Adrenal gland (tissue), 12 donors: ENCODE results near the gene CDK5RAP2. TPM values are rescaled to one million over a fixed set of nuclear protein-coding genes. Genes with fewer than 3 reads are reported as not detected.
"Not testable (repeated sequence)": the region's sequence is repeated elsewhere in the genome, so short reads cannot be mapped to it uniquely, and the experiment has no call there.

Source experiments
- DNase-seq, 7 donors: peaks; one replicate each; pipeline ENCODE4 v3.0.0-alpha.2; 2019 to 2020
- H3K27ac ChIP-seq, 5 donors: fragments of 200-600 bp; sonication (generic) in 4 of 5; 1 replicate in 3 of 5; 2 replicates in 2 of 5; pipeline versions ENCODE4 v1.5.1 to v1.8.0; 2016 to 2020; ENCODE audit warnings: mild to moderate bottlenecking in 1 of 5
- H3K27me3 ChIP-seq: fragments of 200-600 bp; 2 replicates; pipeline ENCODE4 v1.8.0; 2021
- H3K36me3 ChIP-seq, 2 donors: fragments of 200-600 bp; replicated peaks in 1 of 2; 1 replicate in 1 of 2; 2 replicates in 1 of 2; pipeline versions ENCODE4 v1.5.1 to v1.8.0; 2018 to 2022
- H3K4me1 ChIP-seq, 2 donors: fragments of 200-600 bp; replicated peaks in 1 of 2; 1 replicate in 1 of 2; 2 replicates in 1 of 2; pipeline versions ENCODE4 v1.5.1 to v1.8.0; 2018 to 2021
- H3K4me3 ChIP-seq, 4 donors: fragments of 200-600 bp; sonication (generic) in 3 of 4; one replicate each; pipeline ENCODE4 v1.5.1; 2016 to 2018
- H3K9me3 ChIP-seq, 3 donors: fragments of 200-600 bp; sonication (generic) in 1 of 3; replicated peaks in 1 of 3; 1 replicate in 2 of 3; 2 replicates in 1 of 3; pipeline versions ENCODE4 v1.5.1 to v1.8.0; 2016 to 2021
- POLR2A ChIP-seq, 2 donors: fragments of 450-650 bp; IDR thresholded peaks; one replicate each; pipeline ENCODE4 v1.6.1; 2017; ENCODE audit warnings: antibody characterized with exemption in 2 of 2, mild to moderate bottlenecking in 2 of 2, moderate library complexity in 1 of 2
- WGBS, 4 donors: extraction: QIAGEN DNeasy Blood & Tissue Kit in 2 of 4; methylation state at CpG; one replicate each; pipeline versions ENCODE4 v1.1.5 to v1.1.7; 2013 to 2017; 5-methylcytosine and 5-hydroxymethylcytosine counted together
- intact Hi-C, 2 donors: fragments of 100-400 bp; cut with DNase I; formaldehyde crosslinking; loops; one replicate each; pipeline versions ENCODE4 v1.14.1 to v1.15.0; 2022 to 2023
- polyA plus RNA-seq, 3 donors: library from polyadenylated mRNA; stranded (reverse); fragments of 200-250 nt in 2 of 3; fragments of 350-450 nt in 1 of 3; fragmentation: Illumina TruSeq in 1 of 3; extraction: RNeasy Lipid Tissue Mini Kit (QIAGEN cat#74804) in 1 of 3; gene quantifications; one replicate each; pipeline ENCODE4 v1.2.3, GENCODE V29; 2013 to 2014
- total RNA-seq, 9 donors: library from RNA; depleted of rRNA in 4 of 9; stranded (reverse); fragments of >200 nt in 4 of 9; fragments of 120-200 nt in 1 of 9; fragmentation: NEBNext Ultra II Directional in 1 of 9; extraction: Animal tissue kit (Norgen Biotek cat#: 25700) in 1 of 9; gene quantifications; one replicate each; pipeline versions ENCODE4 v1.1.0 to v1.2.4, GENCODE V29; 2013 to 2023
- TF ChIP-seq, protein P1 (sequence below), 6 experiments: fragments of 450-650 bp in 4 of 6; fragments of 200-600 bp in 2 of 6; sonication (generic) in 1 of 6; IDR thresholded peaks; 1 replicate in 5 of 6; 2 replicates in 1 of 6; pipeline versions ENCODE4 v1.5.1 to v1.8.0; 2016 to 2021; ENCODE audit warnings: antibody characterized with exemption in 6 of 6, mild to moderate bottlenecking in 2 of 6, moderate library complexity in 1 of 6
- donor health status: healthy with polysubstance abuse.
- donor health status: Bipolar disorder and iron deficiency.
- donor health status: DM: yes; HTN: yes; CAD: no.
- donor health status: DM: no; HTN: no; CAD: no.
- donor health status: DM: no; HTN: no; CAD: no.
- donor health status: DM: yes; HTN: yes; CAD: no.

CDK5RAP2 gene
- total and polyA plus RNA-seq, 12 donors = 26.0 to 60.7 (median 41.9) TPM

- no peak overlapping the region for H3K4me3 ChIP-seq
- no peaks in the 10 kb centered on the region for H3K4me1 ChIP-seq
- H3K36me3 ChIP-seq = no peaks in the 10 kb centered on the region
- H3K9me3 ChIP-seq = no peaks in the 10 kb centered on the region
- intact Hi-C loops = no loop called here
- TF ChIP-seq, protein P1, sequence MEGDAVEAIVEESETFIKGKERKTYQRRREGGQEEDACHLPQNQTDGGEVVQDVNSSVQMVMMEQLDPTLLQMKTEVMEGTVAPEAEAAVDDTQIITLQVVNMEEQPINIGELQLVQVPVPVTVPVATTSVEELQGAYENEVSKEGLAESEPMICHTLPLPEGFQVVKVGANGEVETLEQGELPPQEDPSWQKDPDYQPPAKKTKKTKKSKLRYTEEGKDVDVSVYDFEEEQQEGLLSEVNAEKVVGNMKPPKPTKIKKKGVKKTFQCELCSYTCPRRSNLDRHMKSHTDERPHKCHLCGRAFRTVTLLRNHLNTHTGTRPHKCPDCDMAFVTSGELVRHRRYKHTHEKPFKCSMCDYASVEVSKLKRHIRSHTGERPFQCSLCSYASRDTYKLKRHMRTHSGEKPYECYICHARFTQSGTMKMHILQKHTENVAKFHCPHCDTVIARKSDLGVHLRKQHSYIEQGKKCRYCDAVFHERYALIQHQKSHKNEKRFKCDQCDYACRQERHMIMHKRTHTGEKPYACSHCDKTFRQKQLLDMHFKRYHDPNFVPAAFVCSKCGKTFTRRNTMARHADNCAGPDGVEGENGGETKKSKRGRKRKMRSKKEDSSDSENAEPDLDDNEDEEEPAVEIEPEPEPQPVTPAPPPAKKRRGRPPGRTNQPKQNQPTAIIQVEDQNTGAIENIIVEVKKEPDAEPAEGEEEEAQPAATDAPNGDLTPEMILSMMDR (IDR thresholded peaks at IDR 0.05) = no peak
- no peak for TF ChIP-seq POLR2A (IDR thresholded peaks at IDR 0.05)
- H3K27ac ChIP-seq = no peak overlapping the region
- no peaks in the 10 kb centered on the region for H3K27me3 ChIP-seq
- 72 to 87% (median 82%) methylated on average over 4 of the region's 4 CpGs for WGBS, 4 donors
- no peak for DNase-seq
Measured at GRCh38 chr9:120505186-120505585, 74.8 kb downstream of the CDK5RAP2 start.

DNA sequence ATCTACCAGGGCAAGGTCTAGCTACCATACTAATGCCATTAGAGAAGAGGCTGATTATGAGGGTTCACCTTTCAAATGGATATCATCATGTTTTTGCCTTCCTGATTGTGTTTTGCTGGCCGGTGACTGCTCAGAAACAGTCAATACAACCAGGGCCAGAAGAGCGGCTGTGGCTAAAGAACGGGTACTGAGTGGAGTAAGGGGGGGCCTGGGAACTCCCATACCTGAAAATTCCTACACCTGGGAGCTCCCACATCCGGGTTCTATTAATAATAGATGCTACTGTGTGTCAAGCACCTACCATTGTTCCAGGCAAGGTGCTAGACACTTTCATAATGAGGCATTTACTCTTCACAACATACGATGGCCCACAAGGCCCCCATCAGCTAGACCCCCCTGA is 79.2 kb downstream of the CDK5RAP2 start:
- 92 to 99% (median 95%) methylated on average over 5 of the region's 5 CpGs for WGBS, 4 donors
- Histone ChIP-seq H3K27me3 (no peaks in the 10 kb centered on the region), H3K27ac (no peak overlapping the region), H3K4me3 (no peak overlapping the region), H3K36me3 (no peaks in the 10 kb centered on the region), H3K4me1 (no peaks in the 10 kb centered on the region), H3K9me3 (no peaks in the 10 kb centered on the region)
- TF ChIP-seq POLR2A (IDR thresholded peaks at IDR 0.05) = no peak
- TF ChIP-seq, protein P1 (IDR thresholded peaks at IDR 0.05) = no peak
- no peak for DNase-seq
- intact Hi-C loops = no loop called here

DNA sequence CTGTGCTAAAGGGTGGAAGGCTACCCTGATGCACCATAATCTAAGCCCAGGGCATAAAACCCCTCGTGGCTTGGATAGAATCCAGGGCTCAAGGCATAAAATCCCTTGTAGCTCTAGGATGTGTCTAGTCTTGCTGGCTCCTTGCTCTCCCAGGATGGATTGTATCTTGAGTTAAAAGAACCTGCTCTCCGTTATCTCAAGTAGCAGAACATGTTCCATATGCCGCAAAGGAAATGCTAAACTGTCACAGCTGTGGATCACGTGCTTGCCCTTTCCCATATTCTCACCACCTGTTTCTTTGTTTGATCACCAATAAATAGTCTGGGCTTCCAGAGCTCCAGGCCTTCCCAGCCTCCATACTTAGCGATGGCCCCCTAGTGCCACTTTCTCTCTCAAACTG is 82.1 kb downstream of the CDK5RAP2 start:
- intact Hi-C loops, DNase-seq, H3K36me3 ChIP-seq, H3K27ac ChIP-seq, H3K9me3 ChIP-seq, H3K4me1 ChIP-seq, H3K27me3 ChIP-seq, H3K4me3 ChIP-seq: not testable (repeated sequence)
- 91 to 100% (median 96%) methylated on average over 5 of the region's 5 CpGs for WGBS, 4 donors

DNA sequence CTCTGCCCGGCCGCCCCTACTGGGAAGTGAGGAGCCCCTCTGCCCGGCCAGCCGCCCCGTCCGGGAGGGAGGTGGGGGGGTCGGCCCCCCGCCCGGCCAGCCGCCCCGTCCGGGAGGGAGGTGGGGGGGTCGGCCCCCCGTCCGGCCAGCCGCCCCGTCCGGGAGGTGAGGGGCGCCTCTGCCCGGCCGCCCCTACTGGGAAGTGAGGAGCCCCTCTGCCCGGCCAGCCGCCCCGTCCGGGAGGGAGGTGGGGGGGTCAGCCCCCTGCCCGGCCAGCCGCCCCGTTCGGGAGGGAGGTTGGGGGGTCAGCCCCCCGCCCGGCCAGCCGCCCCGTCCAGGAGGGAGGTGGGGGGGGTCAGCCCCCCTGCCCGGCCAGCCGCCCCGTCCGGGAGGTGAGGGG is 83.5 kb downstream of the CDK5RAP2 start:
- DNase-seq, H3K4me1 ChIP-seq, H3K9me3 ChIP-seq, H3K4me3 ChIP-seq, H3K36me3 ChIP-seq, H3K27ac ChIP-seq, intact Hi-C loops, H3K27me3 ChIP-seq: not testable (repeated sequence)
- 96% methylated on average over 13 of the region's 37 CpGs; no CpG with 5 or more reads in 3 of the 4 donors for WGBS, 4 donors

DNA sequence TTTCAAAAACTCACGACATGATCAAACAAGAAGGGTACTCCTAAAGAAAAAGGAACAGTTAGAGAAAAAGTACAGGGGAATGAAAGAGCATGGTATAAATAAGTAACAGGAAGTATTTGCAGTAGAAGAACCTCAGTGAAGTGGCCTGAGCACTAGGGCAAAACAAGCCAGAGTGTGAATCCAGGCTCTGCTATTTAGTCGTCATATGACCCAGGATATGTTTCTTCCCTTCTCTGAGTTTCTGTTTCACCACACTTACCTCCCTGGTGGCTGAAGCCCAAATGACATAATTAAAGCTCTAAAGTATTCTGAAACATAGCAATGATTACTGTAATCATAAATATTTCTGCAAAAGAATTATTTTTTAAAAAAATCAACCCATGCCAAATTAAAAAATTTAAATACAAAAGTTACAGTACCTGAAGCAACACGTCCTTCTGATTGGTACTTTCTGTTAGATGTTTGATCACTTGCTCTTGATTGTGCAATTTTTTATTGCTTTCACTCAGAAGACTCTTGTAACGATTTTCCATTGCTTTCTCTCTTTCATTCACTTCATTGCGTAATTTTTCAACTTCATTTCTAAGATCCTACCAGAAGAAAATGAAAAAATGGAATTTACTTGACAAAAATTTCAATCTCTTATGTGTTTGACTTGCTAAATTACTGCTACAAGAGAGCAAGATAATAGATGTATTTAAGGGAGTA is 88.9 kb downstream of the CDK5RAP2 start:
- intact Hi-C loops = no loop called here
- Histone ChIP-seq H3K27me3 (no peaks in the 10 kb centered on the region), H3K27ac (no peak overlapping the region), H3K4me1 (no peaks in the 10 kb centered on the region), H3K9me3 (no peaks in the 10 kb centered on the region), H3K36me3 (peaks cover 0 to 14% of the 10 kb centered on the region in 2 donors), H3K4me3 (no peak overlapping the region)
- no peak for DNase-seq
- WGBS, 4 donors = 71 to 77% (median 76%) methylated on average over 5 of the region's 5 CpGs
- no peak for TF ChIP-seq POLR2A (IDR thresholded peaks at IDR 0.05)
- TF ChIP-seq, protein P1 (IDR thresholded peaks at IDR 0.05) = no peak
